HG02970 (cell line): ENCODE results near the gene ITIH5.

Experiments used
- ATAC-seq: cut with Tn5 transposase; IDR thresholded peaks from one replicate; pipeline ENCODE4 v1.9.1; 2021; ENCODE audit warnings: mild to moderate bottlenecking, moderate library complexity, moderate number of reproducible peaks; ENCODE audit not compliant: unreplicated experiment, low FRiP score

The ITIH5 gene

DNA sequence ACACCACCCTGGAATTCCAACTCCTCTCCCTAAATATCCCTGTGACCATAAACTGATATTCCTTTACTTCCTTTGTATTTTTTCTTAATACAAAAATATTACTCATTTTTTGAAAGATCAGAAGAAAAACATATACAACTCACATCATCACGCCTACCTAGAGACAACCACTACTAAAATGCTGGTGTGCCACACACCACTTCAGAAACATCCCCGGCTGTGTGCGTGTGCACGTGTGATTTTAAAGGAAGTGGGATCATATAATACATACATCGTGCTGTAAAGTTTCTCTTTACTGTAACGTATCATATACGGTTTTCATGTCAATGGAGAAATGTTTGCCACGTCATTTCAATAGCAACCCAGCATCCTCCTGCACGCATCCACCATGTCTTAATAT, 76.5 kb downstream of the ITIH5 start:
- ATAC-seq = no peak

DNA sequence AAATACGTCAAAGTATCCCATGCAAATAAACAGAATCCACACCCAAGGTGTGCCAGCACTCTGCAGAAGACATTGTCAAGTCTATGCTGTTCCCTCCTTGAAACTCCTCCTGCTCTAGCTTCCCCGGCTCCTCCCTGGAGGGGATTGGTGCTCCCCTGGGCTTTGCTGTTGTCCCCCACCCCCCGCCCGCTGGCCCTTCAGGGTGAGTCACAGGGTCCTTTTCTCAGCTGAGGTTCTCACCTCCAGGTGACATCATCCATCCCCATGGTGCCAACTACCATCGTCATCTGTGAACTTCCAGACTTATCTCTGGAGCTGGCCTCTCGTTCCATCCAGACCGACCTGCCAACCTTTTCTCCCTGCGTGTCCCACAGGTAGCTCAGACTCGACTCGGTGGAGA, 77.0 kb downstream of the ITIH5 start:
- no peak for ATAC-seq

DNA sequence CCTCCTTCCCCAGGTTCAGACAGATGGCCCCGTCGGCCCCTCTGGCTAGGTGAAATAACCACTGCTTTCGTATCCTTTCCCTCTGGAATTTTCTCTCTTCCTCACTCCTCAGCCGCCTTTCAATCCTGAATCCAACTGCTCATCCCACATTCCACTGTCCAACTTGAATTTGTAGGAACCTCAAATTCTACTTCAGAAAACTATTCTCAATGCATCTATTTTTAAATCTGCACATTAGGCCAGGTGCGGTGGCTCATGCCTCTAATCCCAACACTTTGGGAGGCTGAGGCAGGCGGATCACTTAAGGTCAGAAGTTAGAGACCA, 78.9 kb downstream of the ITIH5 start:
- no peak for ATAC-seq

DNA sequence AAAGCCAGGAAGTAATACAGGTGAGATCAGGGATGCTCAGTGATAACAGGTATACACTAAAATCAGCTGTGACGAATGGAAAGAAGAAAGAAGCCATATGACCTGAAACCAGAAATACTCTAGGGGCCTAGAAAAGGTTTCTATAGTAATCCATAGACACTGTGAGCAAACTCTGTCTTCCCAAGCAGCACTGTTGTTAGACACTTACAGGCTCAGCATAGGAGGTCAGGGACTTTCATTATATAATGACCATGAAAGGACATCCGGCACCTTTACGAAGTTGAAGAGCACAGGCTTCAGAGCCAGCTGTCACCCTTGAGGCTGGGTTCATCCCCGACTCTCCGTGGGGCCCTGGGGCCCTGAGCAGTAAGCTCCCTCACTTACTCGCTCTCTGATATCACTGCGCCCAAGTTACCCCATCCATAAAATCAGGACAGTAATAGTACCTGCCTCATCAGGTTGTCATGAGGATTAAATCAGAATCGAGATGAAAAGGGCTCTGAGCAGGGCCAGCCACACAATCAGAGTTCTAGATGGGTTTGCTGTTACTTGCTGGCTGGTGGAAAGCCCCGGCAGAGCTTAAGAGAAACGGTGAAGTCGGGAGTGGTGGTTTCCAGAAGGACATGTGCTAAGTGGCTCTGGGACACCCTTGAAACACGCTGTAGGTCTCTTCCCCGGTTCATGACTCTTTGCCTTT, 79.5 kb downstream of the ITIH5 start:
- ATAC-seq = no peak

DNA sequence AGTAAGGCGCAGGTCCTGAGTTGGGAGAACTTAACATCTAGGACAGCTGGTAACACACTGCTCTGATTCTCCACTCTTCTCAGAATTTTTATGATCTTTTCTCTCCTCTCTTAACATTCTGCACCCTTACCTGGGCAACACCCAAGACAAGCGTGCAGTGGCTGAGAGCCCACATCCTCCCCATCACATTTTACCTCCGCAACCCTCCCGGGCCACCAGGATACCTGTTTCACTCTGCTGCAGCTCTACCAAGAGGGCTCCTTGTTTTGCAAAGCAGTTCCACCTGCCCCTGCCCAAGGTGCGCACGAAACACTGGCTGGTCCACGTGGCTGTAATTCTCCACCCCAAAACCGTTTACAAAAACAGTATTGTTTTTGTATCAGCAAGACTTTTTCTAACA, 81.5 kb downstream of the ITIH5 start:
- ATAC-seq = no peak

DNA sequence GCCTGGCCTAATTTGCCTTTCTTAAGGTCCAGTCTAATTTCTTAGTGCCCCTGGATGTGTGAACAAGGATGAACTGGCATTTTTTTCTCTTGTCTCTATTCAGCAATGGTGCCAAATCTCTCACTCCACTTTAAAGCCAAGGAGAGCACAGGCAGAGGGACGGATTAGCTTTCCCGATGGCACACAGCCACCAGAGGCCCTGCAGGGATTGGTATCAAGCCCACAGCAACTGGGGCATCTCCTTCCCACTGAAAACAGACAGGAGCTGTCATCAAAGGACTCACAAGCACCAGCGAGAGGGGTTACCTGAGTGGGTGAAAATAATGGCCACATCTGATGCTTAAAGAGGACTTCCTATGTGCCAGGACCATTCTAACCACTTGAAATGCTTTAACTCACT, 83.1 kb downstream of the ITIH5 start:
- ATAC-seq = no peak

DNA sequence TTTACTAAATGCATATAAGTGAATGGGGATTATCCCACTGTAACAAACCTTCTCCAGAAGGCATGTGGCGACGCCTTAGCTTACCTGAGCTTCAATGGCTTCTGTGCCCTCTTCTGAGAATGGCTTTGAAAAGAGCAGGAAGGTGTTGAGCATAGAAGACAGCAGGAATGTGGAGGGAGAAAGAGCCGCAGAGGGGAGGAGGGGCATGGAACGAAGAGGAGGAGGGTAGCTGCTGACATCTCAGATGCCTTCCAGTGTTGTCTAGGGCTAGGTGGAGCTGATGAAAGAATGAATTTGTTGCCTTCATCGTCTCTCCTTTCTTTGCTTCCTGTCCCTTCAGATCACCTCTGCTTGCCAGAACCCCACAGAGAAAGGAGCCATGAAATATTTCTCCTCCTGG, 86.2 kb downstream of the ITIH5 start:
- ATAC-seq = no peak

DNA sequence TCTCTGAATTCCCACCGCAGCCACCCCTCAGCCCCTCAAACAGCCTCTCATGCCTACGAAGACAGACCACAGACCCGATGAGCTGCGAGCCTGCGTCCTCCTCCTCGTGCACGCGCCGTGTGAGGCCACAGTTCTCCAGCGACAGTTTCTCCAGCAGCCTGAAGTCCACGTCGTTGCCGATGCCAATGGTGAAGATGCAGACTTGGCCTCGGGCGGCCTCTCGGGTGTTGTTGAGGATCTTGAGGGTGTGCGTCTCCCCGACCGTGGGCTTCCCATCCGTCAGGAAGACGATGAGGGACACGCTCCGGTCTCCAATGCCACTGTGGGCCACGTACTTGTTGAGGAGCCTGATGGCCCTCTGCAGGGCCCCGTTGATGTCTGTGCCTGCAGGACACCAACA, 87.1 kb downstream of the ITIH5 start:
- ATAC-seq = no peak

DNA sequence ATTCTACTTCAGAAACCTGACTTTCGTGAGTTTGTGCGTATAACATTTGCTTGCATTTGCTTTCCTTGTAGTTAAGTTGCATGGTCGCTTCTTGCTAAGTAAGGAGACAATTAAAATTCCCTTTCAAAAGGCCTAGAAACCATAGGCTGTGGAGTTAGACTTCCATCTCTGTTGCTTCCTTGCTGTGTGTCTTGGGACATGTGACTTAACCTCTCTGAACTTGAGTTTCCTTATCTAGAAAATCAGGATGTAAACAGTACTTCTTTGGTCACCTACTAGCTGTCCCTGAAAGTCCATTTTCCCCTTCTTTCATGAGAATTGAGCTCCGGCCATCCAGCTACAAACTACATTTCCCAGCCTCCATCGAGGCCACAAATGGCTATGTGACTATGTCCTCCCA, 89.2 kb downstream of the ITIH5 start:
- no peak for ATAC-seq

DNA sequence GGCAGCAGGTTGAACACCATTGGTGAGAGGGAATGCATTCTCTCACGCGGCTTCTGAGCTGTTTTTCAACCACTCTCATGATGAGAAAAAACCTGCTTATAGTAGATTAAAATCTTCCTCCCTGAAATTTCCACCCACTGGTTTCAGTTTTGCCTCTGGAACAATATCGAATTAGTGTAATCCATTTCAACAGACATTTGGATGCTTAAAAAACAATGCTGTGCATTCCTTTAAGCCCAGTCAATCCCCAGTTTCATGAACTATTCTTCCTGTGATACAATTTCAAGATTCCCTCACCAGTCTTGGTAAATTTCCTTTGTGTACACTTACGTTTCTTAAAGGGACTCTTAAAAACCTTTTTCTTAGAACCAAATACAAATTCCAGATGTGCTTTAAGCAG, 89.6 kb downstream of the ITIH5 start:
- ATAC-seq = no peak

DNA sequence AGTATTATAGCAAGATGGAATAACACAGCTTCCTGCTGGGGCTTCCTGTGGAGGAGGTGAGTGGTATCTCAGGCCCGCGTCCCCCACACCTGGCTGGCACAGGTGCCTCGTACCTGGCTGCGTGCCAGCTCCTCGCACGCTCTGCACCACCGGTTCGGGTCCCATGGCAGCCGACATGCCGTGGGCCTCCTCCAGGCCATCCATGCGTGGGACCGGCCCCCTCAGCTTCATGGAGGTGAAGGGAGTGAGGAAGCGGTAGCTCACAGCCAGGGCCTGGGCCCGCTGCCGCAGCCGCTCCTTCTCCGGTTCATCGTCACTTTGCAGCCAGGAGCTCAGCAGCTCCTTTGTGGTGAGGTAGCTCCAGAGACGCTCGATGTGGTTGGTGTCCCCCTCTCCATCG, 90.4 kb downstream of the ITIH5 start:
- ATAC-seq = no peak

DNA sequence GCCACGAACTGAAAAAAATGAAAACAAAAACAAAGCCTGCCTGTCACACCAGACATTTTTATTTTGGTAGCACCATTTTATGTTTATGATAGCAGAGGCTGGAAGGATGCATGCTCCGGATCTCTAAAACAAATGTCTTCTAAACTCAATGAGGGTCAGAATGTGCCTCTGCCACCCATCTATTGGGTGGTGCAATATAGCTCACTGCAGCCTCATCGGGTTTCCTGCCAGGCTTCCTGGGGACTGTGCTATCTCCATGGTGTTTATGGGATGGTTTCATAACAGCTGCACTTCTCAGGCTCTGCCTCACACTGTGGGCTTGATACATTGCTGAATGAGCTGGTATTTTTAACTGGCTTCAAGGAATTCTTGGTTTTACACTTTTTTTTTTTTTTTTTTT, 94.4 kb downstream of the ITIH5 start:
- no peak for ATAC-seq

DNA sequence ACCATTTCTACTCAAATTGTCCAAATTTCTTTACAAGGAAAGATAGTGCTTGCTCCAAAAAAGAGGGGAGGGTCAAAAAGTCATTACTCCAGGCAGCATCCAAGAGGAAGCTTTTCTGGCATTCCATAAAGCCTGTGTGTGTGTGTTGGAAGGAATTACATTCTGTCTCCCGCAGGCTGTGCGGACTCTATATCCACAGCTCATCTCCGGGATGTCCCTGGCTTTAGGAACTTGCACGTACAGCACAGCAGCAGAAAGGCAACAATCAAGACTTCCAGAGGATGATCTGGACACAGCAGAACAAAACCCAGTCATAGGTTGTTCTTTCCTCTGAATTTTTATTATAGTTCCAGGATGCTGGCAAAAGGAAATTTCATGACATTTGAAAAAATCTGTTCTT, 94.8 kb downstream of the ITIH5 start:
- no peak for ATAC-seq

DNA sequence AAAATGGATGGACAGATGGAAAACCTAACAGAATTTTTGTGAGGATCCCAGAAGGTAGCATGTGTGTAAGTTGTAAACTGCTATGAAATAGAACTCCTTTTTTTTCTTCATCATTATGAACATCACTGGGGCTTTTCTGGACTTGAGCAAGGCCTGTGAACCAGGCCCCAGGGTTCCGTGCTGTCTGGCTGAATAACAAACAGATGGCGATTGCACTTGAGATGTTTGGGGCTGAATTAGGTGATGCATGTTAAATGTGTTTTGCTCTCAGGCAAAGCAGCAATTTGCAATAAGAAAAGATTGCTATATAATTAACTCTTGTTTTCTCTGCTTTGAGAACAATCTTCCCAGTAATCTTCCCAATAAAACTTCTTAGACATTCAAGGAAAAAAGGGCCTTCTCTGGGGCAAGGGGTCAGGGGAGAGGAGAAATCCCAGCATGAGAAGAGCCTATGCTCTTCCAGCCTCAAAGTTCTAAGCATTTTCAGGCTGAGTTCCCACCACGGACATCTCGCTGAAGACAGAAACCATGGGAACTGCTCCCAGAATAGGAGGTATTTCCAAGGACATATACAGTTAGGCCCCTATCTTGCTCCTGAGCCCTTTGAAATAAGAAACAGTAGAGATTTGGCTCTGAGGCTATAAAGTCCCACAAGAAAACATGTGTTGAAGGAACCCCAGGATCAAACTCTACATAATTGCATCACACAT, 98.7 kb downstream of the ITIH5 start:
- ATAC-seq = no peak

DNA sequence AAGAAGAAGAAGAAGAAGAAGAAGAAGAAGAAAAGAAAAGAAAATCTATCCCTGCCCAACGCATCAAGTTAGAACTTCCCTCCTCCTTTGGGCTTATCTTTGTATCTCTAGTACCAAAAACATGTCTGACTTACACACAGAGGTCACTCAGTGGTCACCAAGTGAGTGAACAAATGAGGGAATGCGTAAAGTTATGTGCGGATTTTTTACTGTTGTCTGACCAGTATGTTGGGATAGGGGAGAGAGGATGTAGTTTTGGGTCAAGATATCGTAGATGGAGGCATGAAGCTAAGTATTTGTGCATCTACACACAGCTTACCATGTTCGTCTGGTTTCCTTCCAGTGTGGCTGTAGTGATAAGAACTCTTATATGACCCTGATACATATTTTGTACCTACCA, 99.9 kb downstream of the ITIH5 start:
- no peak for ATAC-seq

DNA sequence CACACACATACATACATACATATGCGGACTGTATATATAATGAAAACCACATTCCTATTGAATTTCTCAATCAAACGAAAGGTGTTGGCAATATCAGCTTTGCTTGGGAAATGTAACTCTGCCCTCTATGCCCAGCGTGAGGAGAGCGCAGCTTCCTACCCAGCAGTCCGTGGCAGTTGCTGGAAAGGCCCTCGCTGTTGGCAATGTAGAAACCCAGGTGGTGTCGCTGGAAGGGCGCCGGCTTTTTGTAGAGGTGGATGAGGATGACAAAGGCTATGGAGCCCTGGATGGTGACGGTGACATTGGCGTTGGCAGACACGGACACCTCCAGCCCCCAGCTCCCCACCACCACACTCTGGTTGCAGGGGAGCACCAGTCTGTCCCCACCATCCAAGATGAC, 100.9 kb downstream of the ITIH5 start:
- no peak for ATAC-seq

DNA sequence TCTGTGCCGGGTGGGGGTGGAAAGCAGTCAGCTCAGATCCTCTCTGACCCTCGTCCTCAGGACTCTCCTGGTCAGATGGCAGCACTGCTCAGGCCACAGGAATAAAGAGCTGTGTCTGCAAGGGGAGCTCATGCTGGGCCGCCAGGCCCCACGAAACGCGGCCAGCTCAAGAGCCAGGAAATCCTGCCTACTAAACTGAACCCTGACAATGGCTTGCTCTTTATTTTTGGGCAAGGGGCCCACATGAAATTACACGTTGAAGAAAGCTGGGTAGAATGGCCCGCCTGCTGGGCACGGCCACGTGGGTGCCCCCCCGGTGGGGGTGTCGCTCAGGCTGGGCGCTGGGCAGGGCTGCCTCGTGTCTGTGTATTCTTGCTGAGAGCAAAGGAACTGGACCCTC, 103.0 kb downstream of the ITIH5 start:
- no peak for ATAC-seq

DNA sequence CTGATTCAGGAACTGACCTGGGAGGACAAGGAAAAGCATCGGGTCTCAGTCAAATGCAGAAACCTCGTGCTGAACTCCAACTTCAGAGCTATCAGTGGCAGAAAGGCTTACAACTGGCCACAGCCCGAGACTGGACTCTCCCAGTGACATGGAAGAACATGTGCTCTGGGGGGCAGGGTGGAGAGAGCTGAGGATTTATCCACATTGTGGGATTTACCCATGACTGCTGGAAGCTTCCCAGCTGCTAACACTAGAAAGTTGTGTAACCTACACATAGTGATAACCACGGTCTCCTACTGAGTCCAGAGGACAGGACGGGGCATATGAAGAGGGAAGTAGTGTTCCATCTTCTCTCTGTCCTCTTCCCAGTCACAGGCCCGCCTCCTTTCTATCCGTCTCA, 103.4 kb downstream of the ITIH5 start:
- ATAC-seq = no peak

DNA sequence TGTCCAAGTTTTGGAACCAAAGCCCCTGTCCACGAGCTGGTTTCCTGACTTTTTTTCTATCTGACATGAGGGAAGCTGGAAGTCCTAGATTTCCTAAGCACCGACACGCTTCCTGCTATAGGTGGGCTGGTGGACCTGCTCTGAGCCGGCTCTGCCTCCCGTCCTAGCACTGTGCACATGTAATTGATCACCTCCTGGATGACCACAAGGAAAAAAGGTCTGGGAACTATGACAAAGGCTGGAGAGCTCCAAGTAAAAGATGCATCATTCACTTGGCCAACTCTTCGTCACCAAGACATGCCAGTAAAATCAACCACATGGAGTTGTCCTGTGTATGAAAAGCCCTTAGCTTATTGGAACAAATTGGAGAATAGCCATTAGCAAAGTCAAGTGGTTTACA, 104.8 kb downstream of the ITIH5 start:
- no peak for ATAC-seq

DNA sequence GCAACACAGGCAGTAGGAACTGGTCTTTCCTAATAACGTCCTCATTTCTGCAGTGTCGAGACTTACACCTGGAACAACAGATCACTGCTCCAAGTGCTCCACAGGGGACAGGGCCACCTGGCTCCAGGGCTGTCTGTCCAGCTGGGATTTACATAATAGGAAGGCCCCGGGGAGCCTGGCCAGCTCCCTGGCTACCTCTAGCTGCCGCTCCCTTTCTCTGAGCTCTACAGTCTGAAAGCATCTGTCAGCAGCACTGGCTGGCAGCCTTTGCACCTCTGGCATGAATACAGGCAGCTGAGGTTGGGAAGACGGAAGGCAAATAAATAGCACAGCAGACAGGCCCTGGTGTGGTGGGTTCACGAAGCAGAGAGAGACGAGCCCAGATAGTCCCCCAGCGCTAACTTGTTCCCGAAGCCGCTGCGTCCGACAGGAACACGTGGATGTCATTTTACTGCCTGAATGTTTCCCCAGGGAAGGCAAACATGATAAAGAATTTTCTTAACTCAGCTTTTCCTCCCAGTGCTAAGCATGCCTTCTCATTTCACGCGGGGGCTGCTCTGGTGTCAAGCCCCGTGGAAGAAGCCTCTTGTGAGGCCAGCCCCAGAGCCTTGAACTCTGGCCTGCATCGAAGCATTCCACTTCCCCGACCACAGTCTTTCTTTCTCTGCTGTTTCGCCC, 105.4 kb downstream of the ITIH5 start:
- ATAC-seq = no peak

DNA sequence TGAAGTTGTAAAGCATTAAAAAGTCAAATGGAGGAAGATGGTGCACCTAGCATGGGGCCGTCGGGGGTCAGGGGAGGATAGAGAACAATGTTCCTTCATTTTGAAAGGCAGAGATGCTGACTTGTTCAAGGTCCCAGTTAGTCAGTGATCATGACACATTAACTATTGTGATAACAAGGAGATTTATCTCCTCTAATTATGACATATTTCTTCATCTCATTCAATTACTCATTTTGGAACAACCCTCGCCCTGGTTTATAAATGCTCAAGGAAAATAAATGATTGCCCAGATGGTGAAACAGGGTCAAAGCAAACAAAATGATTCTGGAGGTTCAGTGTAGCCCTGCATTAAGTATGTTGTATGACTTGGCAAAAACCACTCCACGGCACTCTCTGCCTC, 106.2 kb downstream of the ITIH5 start:
- no peak for ATAC-seq

DNA sequence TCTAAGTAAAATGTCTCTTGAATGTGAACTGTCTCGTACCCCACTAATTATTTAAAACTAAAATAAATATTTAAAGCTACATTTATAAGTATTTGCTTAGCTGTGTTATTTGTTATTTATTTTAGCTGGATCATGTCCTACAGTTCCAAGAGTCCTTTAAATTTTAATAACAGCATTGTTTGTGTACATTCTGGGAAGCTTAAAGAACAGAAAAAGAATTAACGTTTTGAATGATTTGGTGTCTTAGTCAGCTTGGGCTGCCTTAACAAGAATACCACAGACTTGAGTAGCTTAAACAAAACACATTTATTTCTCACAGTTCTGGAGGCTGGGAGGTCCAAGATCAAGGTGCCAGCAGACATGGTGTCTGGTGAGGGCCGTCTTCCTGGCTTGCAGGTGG, 107.4 kb downstream of the ITIH5 start:
- ATAC-seq = no peak
